H1 (cell line): ENCODE data around the gene WDR53.

Source experiments
- CTCF ChIP-seq, 3 experiments: IDR thresholded peaks; 1 replicate in 2 of 3; 2 replicates in 1 of 3; pipeline versions ENCODE4 v1.5.1 to v1.6.1; 2011; ENCODE audit warnings: low read length in 3 of 3, mild to moderate bottlenecking in 3 of 3, inconsistent platforms in 2 of 3, low read depth in 1 of 3, moderate library complexity in 1 of 3; ENCODE audit not compliant: insufficient read depth in 1 of 3; ENCODE audit errors: control extremely low read depth in 1 of 3
- JUN ChIP-seq: IDR thresholded peaks from 2 replicates; pipeline ENCODE4 v1.6.1; 2011; ENCODE audit warnings: low read depth, mild to moderate bottlenecking, improper control_type of control experiment, low read length
- POLR2A ChIP-seq, 2 experiments: IDR thresholded peaks; 1 replicate in 1 of 2; 2 replicates in 1 of 2; pipeline ENCODE4 v1.6.1; 2011; ENCODE audit warnings: low read depth in 2 of 2, low read length in 2 of 2, mild to moderate bottlenecking in 2 of 2; ENCODE audit errors: control extremely low read depth in 1 of 2
- RAD21 ChIP-seq, 2 experiments: IDR thresholded peaks in 1 of 2; conservative IDR thresholded peaks in 1 of 2; 2 replicates each; pipeline ENCODE4 v1.6.1; 2011; ENCODE audit warnings: low read depth in 2 of 2, low read length in 2 of 2, improper control_type of control experiment in 1 of 2, inconsistent platforms in 1 of 2, mild to moderate bottlenecking in 1 of 2, moderate library complexity in 1 of 2

- TF ChIP-seq RAD21 (IDR thresholded peaks at IDR 0.05 in 1 of 2, conservative IDR thresholded peaks at IDR 0.05 in 1 of 2; ENCODE audit: low read depth in 2 of 2, low read length in 2 of 2) (no peak), CTCF (IDR thresholded peaks at IDR 0.05; ENCODE audit: control extremely low read depth in 1 of 3, insufficient read depth in 1 of 3, low read depth in 1 of 3, low read length in 3 of 3) (no peak), POLR2A (IDR thresholded peaks at IDR 0.05; ENCODE audit: control extremely low read depth in 1 of 2, low read depth in 2 of 2, low read length in 2 of 2) (no peak), JUN (no peak)
These were observed 35.3 kb upstream of the WDR53 start for GRCh38 chr3:196603683-196604082.
